Glomerular visceral epithelial cell (primary cell): Measurements from ENCODE around the gene CBX1.
A peak's percentile ranks its signal among the peaks of the same experiment; 100 is the strongest.
"Not testable (repeated sequence)": the region's sequence is repeated elsewhere in the genome, so short reads cannot be mapped to it uniquely, and the experiment has no call there.

Experiments used
- DNase-seq: peaks from one replicate; pipeline ENCODE4 v3.0.0-alpha.2; 2016; ENCODE audit errors: extremely low spot score

CBX1 gene

DNA sequence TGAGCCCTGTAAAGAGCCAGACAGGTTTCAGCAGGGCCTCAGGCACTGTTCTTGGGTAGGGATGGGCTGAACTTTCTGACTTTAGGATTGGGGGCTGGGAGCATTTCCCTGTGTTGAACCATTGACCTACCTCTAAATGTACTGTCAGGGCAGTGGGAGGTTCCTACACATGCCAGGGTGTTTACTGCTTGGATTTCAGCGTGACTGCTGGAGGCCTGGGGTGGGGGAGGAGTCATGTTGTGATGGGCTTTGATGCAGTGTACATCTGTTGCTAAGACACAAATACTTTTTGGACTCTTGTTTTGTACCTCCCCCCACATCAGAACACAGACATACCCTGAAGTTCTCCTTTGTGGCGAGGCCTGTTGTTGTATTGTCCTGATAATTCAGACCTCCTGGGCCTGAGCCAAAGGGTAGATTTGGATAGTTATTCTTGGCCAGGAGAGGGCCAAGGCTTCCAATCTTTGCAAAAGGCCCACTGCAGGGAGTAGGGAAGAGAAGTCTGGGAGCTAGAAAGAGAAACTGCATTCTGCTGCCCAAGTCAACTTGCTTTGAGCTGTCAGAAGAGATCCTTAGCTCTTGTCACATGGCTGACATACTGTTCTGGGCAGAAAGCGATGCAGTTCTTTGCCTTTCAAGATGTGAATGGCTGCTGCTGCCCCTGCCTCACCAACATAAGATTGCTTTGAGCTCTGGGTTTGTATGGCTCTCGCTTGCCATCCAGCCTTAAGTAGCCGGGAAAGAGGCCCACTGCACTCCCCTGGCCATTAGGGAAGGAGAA lies 49.4 kb downstream of the CBX1 start:
- peak; percentile 49 for DNase-seq

DNA sequence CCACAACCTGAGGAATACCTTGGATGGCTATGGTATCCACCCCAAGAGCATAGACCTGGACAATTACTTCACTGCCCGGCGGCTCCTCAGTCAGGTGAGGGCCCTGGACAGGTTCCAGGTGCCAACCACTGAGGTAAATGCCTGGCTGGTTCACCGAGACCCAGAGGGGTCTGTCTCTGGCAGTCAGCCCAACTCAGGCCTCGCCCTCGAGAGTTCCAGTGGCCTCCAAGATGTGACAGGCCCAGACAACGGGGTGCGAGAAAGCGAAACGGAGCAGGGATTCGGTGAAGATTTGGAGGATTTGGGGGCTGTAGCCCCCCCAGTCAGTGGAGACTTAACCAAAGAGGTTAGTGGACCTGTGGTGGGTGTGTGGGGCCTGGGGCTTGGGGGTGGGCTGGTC lies 50.0 kb downstream of the CBX1 start:
- no peak for DNase-seq

DNA sequence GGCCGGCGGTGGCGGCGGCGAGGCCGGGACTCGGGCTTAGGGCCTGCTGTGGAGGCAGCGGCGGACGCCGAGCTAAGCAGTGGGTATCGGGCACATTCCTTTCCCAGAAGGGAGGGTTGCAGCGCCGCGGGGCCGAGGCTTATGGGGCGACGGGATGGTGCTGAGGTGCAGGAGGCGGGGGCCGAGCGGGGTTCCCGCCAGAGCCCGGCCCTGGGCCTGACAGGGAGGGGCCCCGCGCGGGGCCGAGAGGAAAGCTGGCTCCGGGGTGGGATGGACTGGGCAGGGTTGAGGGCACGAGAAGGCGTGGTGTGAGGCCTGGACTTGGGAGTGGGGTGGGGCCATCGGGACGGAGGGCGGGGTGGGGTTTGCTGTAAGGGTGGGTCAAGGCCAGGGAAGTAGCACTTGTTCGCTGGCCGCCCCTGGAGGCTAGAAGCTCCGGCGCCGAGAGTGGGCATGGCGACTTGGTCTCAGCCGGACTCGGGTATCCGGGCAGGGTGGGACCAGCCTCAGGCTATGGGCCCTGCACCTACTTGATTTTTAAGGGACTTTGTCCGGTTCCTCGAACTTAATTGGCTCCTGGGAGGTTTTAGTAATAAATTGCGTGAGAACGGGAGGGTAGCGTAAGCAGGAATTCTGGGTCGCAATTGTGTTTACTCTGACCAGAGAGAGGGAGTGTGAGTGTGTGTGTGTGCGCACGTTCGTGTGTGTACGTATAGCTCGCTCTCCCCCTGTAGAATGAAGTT lies 52.7 kb downstream of the CBX1 start:
- peak; percentile 97 for DNase-seq

DNA sequence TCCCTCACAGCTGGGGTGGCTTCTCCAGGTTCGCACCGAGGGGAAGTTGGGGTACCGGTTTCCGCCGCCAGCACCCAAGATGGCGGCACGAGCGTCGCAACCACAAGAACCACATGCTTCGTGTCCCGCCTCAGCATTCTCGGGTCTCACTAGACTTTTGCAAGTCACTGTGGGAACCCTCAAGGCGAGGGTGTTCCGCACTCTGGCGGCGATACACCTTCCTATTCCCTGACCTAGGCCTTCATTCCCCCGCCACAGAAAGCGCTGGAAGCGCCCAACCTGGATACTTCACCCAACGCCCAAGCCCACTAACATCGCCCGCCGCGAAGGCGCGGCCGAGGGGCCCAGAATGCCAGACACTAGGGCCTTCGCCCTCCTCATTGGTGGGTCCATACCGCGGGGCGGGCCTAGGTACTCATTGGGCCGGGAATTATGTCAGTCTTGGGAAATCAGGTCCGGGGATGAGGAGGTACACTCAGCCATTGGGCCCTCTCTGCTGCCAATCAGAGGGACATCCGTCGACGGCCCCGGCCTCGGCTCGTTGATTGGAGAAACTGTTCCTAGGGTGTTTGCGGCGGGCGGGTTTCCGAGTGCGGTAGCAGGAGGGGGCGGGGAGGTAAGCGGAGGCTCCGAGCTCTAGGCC lies 53.4 kb downstream of the CBX1 start, which contains the start of gene NFE2L1:
NFE2L1 (plus strand) TSS at position 619 of the 643 bp plus-strand sequence. CDS start 2,760 bp downstream, outside the sequence.
- DNase-seq: peak; percentile 100

DNA sequence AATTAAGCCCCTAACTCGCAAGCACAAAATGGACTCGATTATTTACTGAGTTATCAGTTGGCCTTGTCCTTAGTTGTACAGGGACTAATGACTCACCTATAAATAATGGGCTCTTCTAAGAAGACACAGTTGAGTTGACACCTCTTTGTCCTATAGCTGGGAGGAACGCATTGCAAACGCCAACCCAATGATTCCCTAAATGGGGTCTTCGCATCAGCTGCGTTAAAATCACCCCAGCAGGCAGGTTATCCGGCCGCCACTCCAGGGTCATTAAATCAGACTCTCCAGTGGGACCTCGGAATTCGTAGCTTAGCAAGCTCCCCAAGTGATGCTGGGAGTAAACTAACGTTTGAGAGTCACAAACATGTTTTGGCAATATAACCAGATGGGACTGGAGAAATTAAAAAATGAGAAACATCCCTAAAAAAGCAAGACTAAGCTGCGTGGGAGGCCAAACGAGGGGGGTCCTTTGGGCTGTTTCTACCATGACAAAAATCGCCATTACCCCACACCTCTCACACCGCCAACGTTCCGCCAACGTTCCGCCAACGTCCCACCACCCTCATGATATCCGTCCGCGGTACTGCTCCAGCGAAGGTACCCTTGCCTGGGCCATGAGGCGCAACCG lies 54.1 kb downstream of the CBX1 start:
- DNase-seq: no peak

DNA sequence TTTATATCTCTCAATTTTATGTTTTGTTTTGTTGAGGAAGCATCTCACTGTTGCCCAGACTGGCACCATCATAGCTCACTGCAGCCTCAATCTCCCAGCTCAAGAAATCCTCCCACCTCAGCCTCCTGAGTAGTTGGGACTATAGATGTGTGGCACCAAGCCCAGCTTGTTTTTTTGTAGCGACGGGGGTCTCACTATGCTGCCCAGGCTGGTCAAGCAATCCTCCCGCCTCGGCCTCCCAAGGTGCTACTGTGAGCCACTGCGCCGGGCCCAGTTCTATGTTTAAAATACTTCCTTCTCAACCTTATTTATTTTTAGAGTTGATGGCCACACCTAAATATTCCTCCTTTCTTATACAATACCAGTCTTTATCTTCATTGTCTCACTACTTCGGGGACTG lies 55.0 kb downstream of the CBX1 start:
- DNase-seq: no peak

DNA sequence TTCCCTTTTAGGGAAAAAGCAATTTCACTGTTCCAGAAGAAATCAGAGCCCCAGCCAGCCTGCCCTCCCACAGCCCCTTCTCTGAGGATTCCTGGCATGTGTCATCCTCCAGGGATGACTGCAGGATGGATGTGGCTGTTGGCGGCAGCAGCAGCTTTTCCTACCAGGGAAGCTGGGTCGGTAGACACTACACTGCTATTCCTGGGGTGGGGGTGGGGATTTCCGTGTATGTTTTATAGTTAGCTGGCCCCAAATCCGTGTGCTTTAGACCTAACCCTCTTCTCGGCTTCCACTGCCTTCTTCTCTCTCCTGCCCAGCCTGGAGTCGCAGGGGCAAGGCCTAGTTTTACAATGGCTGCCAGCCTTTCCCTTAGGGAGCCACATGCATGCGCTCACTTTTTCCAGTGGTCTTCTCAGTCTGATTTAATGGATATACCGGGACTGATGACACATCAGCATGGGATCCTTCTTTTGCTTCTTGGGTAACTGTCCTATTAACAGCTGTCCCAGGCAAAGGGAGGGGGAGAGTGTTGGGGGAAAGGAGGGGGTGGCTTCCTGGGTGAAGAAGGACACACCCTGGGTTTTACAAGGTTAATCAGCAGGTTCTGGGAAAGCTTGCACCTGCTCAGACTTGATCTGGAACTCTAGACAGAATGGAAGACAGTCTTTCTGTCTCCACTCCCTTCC lies 55.8 kb downstream of the CBX1 start:
- no peak for DNase-seq

DNA sequence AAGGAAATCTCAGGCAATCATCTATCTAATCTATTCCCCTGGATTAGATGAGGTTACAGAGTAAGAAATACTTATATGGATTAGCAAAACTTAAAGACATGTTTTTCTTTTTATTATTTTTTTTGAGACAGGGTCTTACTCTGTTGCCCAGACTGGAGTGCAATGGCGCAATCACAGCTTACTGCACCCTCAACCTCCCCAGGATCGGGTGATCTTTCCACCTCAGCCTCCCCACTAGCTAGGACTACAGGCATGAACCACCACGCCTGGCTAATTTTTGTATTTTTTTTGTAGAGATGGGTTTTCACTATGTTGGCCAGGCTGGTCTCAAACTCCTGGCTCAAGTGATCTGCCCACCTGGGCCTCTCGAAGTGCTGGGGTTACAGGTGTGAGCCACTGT lies 56.4 kb downstream of the CBX1 start:
- no peak for DNase-seq

DNA sequence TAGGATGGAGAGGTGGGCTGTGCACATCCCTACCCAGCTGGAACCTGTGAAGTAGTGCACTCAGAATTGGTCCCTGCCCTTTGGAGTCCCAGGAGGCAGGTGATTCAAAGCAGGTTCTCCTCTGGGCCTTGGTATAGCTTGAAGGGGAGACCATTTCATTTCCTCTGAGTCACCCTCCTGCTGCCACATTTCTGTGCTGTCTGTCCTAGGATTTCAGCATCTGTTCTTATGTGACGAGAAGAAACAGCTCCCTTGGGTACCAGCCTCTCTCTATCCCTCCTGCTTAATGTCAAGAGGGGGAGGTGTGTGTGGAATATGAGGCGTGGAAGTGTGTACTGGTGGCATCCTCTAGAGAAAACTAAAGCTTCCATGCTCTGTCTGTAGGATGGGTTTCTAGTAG lies 58.1 kb downstream of the CBX1 start:
- DNase-seq: no peak

DNA sequence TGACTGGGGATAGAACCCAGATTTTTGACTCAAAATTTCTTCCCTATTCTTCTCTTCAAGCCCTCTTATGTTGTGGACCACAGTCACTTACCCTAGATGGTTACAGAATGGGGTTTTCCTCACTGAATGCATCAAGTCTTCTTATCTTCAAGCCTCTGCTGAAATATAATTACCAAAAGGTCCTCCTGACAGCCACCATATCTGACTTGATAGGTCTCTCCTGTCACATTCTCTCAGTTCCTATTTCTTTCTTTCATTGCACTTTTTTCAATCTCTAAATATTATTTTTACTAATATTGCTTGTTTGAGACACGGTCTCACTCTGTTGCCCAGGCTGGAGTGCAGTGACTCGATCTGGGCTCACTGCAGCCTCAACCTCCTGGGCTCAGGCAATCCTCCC lies 62.6 kb downstream of the CBX1 start:
- DNase-seq: no peak

DNA sequence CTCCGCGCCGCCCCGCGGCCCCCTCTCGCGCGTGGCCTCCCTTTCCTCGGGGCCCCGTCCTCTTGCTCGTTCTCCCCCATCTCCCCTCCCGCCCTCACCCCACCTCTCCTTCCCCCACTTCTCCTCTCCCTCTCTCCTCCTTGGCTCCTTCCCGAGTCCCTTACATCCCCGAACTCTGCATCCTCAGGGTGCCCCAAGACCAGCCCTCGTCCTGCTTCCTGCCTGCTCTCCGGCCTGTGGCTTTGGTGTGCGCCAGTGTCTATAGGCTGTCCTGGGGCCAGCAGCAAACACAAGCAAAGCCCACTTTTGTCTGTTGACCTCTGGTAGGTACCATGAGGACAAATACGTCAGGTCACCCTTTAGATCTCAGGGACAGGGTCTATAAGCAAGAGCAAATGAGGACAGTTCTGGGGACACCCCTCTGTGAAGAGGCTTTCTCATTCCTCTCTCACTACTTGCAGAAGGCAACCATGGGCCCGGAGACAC lies 63.4 kb downstream of the CBX1 start:
- no peak for DNase-seq

DNA sequence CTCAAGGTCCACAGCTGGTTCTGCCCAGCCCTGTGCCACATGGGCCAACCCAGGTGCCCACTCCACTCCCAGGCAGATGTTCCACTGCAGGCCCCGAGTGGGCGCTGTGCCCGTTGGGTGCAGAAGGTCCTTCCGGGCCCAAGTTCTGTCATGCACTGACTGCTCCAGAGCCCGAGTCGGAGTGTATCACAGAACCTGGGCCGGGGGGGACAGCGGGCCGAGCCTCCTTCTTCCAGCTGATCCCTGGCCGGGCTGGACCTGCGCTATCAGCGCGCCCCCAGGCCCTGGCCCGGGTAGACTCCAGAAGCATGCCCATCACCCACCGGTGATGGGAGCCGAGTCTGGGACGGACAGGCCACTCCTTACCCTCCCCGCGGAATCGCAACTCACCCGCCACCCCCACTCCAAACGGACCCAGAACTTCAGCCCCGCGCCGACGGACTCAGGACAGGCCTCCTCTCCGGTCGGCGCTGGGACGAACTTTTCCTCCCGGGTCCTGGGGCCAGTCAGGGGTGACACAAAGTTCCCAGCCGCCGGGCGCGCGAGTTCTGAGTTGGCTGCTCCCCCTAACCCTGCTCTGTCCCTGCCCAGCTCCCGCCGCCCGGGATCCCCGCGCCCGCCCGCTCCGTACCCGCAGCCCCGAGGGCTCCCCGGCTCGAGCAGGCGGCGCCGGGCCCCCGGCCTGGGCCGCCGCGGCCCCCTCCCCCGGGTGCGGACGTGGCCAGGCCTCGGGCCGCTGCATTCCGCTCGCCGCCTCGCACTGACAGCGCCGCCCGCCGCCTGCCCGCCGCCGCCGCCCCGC lies 64.0 kb downstream of the CBX1 start, which contains the start of gene COPZ2:
COPZ2 (minus strand) TSS at position 762 of the 802 bp plus-strand sequence; CDS start at position 742, 20 bp downstream.
- peak; percentile 69 for DNase-seq

DNA sequence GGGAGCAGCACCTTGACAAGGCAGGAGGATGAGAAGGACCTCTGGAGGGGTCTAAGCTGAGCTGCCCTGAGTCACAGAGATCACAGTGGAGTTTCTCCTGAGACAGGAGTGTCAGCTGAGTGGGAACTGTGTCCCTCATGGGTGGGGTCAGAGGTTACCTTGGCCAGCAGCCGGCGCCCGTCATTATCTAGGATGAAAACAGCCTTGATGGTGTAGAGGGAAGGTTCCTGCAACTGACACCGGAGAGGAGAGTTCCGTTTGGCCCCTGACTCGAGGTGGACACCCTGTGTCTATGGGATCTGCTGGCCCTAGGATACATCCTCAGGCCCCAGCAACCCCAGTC lies 64.6 kb downstream of the CBX1 start:
- DNase-seq: no peak

DNA sequence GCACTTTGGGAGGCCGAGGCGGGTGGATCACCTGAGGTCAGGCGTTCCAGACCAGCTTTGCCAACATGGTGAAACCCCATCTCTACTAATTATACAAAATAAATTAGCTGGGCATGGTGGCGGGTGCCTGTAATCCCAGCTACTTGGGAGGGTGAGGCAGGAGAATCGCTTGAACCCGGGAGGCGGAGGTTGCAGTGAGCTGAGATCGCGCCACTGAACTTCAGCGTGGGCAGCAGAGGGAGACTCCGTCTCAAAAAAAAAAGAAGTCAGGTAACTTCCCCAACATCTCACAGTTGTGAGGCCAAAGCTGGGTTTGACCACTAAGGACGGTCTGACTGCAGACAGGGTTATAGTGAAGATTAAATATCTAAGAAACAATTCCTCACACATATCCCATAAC lies 66.5 kb downstream of the CBX1 start:
- not testable (repeated sequence) for DNase-seq

DNA sequence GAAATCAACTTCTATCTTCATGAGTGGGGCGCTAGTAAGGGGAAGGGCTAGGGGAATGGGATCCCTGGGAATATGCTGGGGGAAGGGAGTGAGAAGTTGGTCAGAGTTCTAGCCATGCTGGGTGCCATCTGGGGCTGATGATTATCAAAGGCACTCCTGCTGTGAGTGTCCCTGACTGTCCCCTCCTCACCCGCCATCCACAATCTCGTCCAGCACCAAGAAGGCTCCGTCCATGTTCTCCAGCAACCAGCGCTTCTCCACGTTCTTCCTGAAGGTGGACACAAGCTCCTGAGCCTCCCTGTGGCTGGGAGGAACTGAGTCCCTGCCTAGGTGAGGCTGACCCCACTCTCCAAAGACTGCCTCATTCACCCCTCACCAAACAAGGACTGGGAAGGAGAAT lies 69.3 kb downstream of the CBX1 start:
- DNase-seq: no peak

DNA sequence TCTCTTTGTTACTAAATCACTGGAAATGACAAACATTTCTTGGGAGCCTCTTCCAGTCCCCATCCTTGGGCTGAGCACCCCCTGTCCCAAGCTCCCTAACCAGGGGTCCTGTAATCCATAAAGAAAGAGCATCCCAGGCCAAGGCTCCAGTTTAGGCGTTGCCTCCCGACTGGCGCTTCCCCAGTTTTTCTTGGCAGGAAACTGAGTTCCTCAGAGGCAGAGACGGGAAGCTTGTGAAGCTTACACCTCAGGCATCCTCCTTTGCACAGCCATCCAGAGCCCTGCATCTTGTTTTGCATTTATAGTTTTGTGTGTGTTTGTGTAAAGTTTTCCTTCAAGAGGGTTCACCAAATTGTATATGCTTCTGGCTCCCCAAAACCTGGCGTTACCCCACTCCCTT lies 70.7 kb downstream of the CBX1 start:
- no peak for DNase-seq

DNA sequence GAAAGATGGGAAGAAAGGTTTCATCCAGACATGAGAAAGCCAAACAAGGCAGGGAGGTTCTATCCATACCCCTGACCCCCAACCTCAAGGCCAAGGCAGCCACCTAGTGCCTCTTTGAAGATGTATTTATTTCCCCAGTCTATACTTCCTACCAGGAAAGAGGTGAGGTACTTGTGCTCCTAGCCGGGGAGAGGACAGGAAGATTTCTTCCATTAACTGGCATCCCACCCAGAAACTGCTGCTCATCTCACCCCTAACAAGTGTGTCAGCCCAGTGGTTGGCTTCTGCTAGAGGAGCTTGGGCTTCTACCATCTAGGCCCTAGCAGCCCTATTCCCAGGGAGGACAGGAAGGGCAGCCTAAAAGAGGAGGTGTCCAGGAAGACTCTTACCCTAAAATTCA lies 72.5 kb downstream of the CBX1 start:
- no peak for DNase-seq

DNA sequence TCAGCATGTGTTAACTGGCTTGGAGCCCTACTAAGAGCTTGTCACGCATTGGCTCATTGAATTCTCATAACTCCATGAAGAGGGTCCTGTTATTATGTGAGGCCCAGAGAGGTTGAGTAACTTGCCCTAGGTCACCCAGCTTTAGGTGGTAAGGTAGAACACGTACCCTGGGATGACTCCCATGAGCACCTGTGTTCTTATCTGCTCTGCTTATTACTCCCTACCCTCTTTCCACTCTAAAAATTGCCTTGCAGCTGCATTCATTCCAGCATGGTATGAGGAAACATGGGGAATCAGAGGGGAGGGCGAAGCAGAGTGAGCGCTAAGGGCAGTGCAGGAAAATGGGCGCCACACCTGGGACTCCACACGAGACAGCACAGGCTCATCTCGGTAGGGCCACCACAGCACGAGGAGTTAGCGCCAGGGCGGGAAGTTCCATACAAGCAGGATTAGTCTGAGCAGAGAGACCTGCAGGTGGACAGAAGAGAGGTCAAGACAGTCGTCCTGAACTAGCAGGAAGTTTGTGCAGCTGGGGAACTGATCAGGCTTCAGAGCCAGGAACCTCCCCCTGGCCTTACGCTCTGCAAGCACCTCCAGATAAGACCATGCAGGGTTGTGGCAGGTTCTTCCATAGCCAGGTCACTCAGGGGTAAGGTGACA lies 73.8 kb downstream of the CBX1 start:
- DNase-seq: no peak

DNA sequence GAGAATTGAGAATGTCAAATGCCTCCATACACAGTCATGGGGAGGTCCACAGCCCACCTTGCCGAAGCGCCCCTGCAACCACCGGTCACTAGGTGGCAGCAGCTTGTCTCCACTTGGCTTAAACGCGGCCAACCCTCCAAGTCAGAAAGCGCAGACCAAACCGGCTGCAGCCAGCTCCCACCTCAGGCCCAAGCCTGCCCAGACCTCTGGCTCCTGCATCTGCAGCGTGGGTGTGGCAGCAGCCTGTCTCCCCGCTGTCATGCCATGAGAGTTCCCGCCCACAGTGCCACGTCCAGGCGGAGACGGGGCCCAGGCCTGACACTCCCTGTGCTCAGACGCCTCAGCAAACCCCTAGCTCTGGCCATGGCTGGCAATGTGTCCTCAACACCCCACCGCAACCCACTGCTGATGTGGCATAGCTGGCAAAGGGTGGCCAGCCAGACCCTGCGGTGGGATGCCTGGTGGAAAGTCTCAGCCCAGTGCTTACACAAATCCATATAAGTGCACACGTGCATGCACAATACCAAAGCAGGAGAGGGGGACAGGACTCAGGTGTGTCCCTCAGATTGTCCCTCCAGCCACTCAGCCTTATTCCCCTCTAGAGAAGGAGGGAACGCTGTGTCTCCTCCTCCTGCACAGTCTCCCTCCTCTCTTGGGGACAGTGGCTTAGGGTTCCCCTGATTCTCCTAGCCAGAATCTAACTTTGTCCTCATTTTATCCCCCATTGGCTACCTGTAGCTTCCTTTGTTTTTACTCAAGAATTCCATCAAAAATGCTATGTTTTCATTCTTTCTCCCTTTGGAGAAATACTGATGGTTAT lies 74.6 kb downstream of the CBX1 start:
- peak; percentile 91 for DNase-seq
